Measurements from ENCODE around the gene DSP.

DNA sequence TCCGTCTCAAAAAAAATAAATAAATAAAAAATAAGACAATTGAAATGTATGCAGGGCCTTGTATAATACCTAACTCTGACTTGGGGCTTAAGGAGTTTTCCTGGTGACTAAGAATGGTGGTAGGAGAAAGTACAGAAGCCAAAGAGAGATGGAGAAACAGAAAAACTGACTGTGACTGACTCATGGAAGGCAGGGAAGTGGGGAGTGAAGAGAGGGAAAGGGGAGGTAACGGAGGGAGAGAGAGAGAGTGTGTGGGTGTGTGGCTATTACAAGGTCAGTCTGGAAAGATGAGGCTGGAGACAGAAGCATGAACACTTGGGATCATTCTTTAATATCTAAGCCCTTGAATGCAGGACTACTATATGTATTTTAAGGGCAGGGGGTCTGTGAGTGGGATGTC, 87.0 kb downstream of the DSP start:
- TF ChIP-seq, protein P1, sequence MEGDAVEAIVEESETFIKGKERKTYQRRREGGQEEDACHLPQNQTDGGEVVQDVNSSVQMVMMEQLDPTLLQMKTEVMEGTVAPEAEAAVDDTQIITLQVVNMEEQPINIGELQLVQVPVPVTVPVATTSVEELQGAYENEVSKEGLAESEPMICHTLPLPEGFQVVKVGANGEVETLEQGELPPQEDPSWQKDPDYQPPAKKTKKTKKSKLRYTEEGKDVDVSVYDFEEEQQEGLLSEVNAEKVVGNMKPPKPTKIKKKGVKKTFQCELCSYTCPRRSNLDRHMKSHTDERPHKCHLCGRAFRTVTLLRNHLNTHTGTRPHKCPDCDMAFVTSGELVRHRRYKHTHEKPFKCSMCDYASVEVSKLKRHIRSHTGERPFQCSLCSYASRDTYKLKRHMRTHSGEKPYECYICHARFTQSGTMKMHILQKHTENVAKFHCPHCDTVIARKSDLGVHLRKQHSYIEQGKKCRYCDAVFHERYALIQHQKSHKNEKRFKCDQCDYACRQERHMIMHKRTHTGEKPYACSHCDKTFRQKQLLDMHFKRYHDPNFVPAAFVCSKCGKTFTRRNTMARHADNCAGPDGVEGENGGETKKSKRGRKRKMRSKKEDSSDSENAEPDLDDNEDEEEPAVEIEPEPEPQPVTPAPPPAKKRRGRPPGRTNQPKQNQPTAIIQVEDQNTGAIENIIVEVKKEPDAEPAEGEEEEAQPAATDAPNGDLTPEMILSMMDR (IDR thresholded peaks at IDR 0.05), result no peak
- TF ChIP-seq POLR2A (IDR thresholded peaks at IDR 0.05), result no peak
- TF ChIP-seq POLR2AphosphoS5 (IDR thresholded peaks at IDR 0.05), result no peak
